Suprapubic skin (tissue), 4 donors: ENCODE data around the gene MYH11.

Experiments
- EP300 ChIP-seq: sonication (generic); formaldehyde crosslinking; IDR thresholded peaks from one replicate; pipeline ENCODE4 v1.6.1; 2017; ENCODE audit warnings: antibody characterized with exemption
- POLR2A ChIP-seq, 2 donors: fragments of 450-650 bp; IDR thresholded peaks; one replicate each; pipeline ENCODE4 v1.6.1; 2017; ENCODE audit warnings: antibody characterized with exemption in 2 of 2, mild to moderate bottlenecking in 2 of 2, moderate library complexity in 2 of 2
- POLR2AphosphoS5 ChIP-seq, 3 donors: sonication (generic); formaldehyde crosslinking; IDR thresholded peaks; one replicate each; pipeline ENCODE4 v1.6.1; 2017; ENCODE audit warnings: antibody characterized with exemption in 3 of 3
- TF ChIP-seq, protein P1 (sequence below), 2 donors: fragments of 200-600 bp in 1 of 2; fragments of 450-650 bp in 1 of 2; sonication (generic) in 1 of 2; IDR thresholded peaks; one replicate each; pipeline ENCODE4 v1.5.1; 2016 to 2019; ENCODE audit warnings: antibody characterized with exemption in 2 of 2, mild to moderate bottlenecking in 1 of 2, moderate library complexity in 1 of 2

DNA sequence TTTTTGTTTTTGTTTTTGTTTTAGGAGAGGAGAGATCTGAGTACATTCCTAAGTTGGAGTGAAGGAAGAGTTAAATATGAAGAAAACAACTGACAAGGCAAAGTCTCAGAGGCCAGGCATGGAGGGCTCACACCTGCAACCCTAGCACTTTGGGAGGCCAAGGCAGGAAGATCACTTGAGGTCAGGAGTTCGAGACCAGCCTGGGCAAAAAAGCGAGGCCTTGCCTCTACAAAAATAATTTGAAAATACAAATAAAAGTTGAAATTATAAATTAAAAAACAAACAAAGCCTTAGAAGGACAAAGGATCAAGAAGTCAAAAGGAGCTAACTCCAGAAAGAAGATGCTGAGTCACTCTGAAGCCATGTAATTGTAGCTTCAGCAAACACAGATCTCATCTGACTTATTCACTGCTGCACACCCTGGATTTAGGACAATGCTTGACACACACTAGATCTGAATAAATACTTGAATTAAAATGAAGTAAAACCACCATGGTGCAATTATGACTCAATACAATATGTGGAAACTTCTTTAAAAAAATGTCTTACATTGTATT lies 22.5 kb upstream of the MYH11 start:
- TF ChIP-seq, protein P1, sequence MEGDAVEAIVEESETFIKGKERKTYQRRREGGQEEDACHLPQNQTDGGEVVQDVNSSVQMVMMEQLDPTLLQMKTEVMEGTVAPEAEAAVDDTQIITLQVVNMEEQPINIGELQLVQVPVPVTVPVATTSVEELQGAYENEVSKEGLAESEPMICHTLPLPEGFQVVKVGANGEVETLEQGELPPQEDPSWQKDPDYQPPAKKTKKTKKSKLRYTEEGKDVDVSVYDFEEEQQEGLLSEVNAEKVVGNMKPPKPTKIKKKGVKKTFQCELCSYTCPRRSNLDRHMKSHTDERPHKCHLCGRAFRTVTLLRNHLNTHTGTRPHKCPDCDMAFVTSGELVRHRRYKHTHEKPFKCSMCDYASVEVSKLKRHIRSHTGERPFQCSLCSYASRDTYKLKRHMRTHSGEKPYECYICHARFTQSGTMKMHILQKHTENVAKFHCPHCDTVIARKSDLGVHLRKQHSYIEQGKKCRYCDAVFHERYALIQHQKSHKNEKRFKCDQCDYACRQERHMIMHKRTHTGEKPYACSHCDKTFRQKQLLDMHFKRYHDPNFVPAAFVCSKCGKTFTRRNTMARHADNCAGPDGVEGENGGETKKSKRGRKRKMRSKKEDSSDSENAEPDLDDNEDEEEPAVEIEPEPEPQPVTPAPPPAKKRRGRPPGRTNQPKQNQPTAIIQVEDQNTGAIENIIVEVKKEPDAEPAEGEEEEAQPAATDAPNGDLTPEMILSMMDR (IDR thresholded peaks at IDR 0.05) = no peak
- no peak for TF ChIP-seq POLR2A (IDR thresholded peaks at IDR 0.05)
- TF ChIP-seq EP300 = no peak
- no peak for TF ChIP-seq POLR2AphosphoS5 (IDR thresholded peaks at IDR 0.05)
